ENCODE results near the gene YES1.

DNA sequence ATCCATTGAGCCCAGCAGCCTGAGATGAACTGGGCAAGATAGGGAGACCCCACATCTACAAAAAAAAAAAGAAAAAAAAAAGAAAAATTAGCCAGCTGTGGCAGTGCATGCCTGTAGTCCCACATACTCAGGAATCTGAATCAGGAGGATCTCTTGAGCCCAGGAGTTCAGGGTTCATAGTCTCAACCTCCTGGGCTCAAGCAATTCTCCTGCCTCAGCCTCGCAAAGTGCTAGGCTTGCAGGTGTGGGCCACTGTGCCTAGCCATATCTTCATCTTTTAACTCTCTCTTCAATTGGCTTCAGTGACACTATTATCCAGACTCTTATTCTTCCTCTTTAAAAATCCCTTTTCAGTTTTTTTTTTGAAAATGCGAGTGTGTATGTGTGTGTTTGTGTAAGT, 28.5 kb upstream of the YES1 start:
- TF ChIP-seq CTCF (IDR thresholded peaks at IDR 0.05; ENCODE audit: control extremely low read depth in 1 of 3, insufficient read depth in 1 of 3, low read depth in 1 of 3, low read length in 3 of 3), result no peak
- no peak for TF ChIP-seq CEBPB (IDR thresholded peaks at IDR 0.05; ENCODE audit: low read depth, low read length)
- no peak for TF ChIP-seq RBBP5 (IDR thresholded peaks at IDR 0.05; ENCODE audit: borderline replicate concordance, low read depth, low read length)
- TF ChIP-seq, protein P1, sequence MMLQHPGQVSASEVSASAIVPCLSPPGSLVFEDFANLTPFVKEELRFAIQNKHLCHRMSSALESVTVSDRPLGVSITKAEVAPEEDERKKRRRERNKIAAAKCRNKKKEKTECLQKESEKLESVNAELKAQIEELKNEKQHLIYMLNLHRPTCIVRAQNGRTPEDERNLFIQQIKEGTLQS (IDR thresholded peaks at IDR 0.05; ENCODE audit: insufficient read depth, low read depth, low read length), result no peak
- no peak for TF ChIP-seq SRF (IDR thresholded peaks at IDR 0.05; ENCODE audit: low read depth, low read length)
- TF ChIP-seq, protein P2, sequence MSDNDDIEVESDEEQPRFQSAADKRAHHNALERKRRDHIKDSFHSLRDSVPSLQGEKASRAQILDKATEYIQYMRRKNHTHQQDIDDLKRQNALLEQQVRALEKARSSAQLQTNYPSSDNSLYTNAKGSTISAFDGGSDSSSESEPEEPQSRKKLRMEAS (IDR thresholded peaks at IDR 0.05), result no peak
- TF ChIP-seq RAD21 (IDR thresholded peaks at IDR 0.05 in 1 of 2, conservative IDR thresholded peaks at IDR 0.05 in 1 of 2; ENCODE audit: low read depth in 2 of 2, low read length in 2 of 2), result no peak
- TF ChIP-seq HDAC2 (IDR thresholded peaks at IDR 0.05; ENCODE audit: borderline replicate concordance in 1 of 2, low read depth in 2 of 2, low read length in 2 of 2), result no peak
- no peak for TF ChIP-seq SIN3A (conservative IDR thresholded peaks at IDR 0.05 in 1 of 2, IDR thresholded peaks at IDR 0.05 in 1 of 2; ENCODE audit: low read depth in 1 of 2, low read length in 2 of 2)
- no peak for TF ChIP-seq ATF2 (IDR thresholded peaks at IDR 0.05; ENCODE audit: low read length)
- no peak for TF ChIP-seq EGR1 (IDR thresholded peaks at IDR 0.05; ENCODE audit: borderline replicate concordance, low read depth, low read length)
- TF ChIP-seq, protein P3, sequence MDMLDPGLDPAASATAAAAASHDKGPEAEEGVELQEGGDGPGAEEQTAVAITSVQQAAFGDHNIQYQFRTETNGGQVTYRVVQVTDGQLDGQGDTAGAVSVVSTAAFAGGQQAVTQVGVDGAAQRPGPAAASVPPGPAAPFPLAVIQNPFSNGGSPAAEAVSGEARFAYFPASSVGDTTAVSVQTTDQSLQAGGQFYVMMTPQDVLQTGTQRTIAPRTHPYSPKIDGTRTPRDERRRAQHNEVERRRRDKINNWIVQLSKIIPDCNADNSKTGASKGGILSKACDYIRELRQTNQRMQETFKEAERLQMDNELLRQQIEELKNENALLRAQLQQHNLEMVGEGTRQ (IDR thresholded peaks at IDR 0.05; ENCODE audit: low read length), result no peak
- no peak for TF ChIP-seq POLR2A (IDR thresholded peaks at IDR 0.05; ENCODE audit: control extremely low read depth in 1 of 2, low read depth in 2 of 2, low read length in 2 of 2)
- TF ChIP-seq, protein P4, sequence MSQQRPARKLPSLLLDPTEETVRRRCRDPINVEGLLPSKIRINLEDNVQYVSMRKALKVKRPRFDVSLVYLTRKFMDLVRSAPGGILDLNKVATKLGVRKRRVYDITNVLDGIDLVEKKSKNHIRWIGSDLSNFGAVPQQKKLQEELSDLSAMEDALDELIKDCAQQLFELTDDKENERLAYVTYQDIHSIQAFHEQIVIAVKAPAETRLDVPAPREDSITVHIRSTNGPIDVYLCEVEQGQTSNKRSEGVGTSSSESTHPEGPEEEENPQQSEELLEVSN (IDR thresholded peaks at IDR 0.05), result no peak
